ENCODE measurements around the gene APCDD1L.
"Not testable (repeated sequence)": the region's sequence is repeated elsewhere in the genome, so short reads cannot be mapped to it uniquely, and the experiment has no call there.

Gene APCDD1L

GRCh38 chr20:58418949-58419748, 96.0 kb downstream of the APCDD1L start:
- DNase-seq (ENCODE audit: low spot score) = no peak

- DNase-seq (ENCODE audit: low spot score) = no peak
Measured at GRCh38 chr20:58417438-58417837, 97.8 kb downstream of the APCDD1L start.

GRCh38 chr20:58416835-58417234, 98.4 kb downstream of the APCDD1L start:
- no peak for DNase-seq (ENCODE audit: low spot score)

GRCh38 chr20:58416057-58416456, 99.1 kb downstream of the APCDD1L start:
- DNase-seq (ENCODE audit: low spot score) = no peak

DNA sequence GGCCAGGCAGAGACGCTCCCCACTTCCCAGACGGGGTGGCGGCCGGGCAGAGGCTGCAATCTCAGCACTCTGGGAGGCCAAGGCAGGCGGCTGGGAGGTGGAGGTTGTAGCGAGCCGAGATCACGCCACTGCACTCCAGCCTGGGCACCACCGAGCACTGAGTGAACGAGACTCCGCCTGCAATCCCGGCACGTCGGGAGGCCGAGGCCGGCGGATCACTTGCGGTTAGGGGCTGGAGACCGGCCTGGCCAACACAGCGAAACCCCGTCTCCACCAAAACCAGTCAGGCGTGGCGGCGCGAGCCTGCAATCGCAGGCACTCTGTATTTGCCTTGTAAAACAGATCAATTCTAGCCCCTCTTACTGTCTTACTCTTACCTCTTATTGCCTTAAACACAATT, 100.4 kb downstream of the APCDD1L start:
- not testable (repeated sequence) for DNase-seq (ENCODE audit: low spot score)

DNA sequence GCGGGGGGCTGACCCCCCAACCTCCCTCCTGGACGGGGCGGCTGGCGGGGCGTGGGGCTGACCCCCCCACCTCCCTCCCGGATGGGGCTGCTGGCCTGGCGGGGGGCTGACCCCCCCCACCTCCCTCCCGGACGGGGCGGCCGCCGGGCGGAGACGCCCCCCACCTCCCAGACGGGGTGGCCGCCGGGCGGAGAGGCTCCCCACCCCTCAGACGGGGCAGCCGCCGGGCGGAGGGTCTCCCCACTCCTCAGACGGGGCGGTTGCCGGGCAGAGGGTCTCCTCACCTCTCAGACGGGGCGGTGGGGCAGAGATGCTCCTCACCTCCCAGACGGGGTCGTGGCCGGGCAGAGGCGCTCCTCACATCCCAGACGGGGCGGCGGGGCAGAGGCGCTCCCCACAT, 101.0 kb downstream of the APCDD1L start:
- DNase-seq (ENCODE audit: low spot score) = not testable (repeated sequence)
